H1 (cell line): ENCODE data around the gene UBP1. TPM values are rescaled to one million over a fixed set of nuclear protein-coding genes. Genes with fewer than 3 reads are reported as not detected.

Experiments used
- CTCF ChIA-PET: fragments of 300-600 bp; sonication (Branson Sonifier 250); formaldehyde crosslinking; loops from one replicate; lab custom pipeline; 2021; ENCODE audit not compliant: partially characterized antibody; lab: Charles Lee
- POLR2A ChIA-PET: fragments of 300-600 bp; sonication (Branson Sonifier 250); formaldehyde crosslinking; loops from one replicate; lab custom pipeline; 2021; ENCODE audit warnings: inconsistent platforms; ENCODE audit not compliant: partially characterized antibody; lab: Charles Lee
- DNase-seq, 2 experiments: peaks; one replicate each; pipeline versions ENCODE4 v3.0.0 to v3.0.0-alpha.2; 2010 to 2022; ENCODE audit warnings: low spot score in 2 of 2, low read depth in 1 of 2, mixed read lengths in 1 of 2
- FAIRE-seq: peaks from 2 replicates; lab custom pipeline; 2011; peaks lifted over from hg19 to GRCh38; lab: Jason Lieb, UNC
- H2AFZ ChIP-seq: 2 replicates; pipeline ENCODE4 v1.8.1; 2012; ENCODE audit warnings: low read length, inconsistent platforms
- H2AK5ac ChIP-seq: 2 replicates; pipeline ENCODE4 v1.6.1; 2013; ENCODE audit warnings: low read depth, low read length
- H2BK120ac ChIP-seq: replicated peaks from 2 replicates; pipeline ENCODE3; 2013; ENCODE audit warnings: low read depth, low read length, inconsistent platforms
- H2BK12ac ChIP-seq: 2 replicates; pipeline ENCODE4 v1.6.1; 2013; ENCODE audit warnings: low read depth, low read length
- H2BK15ac ChIP-seq: 2 replicates; pipeline ENCODE4 v1.6.1; 2013; ENCODE audit warnings: low read length
- H2BK20ac ChIP-seq: 2 replicates; pipeline ENCODE4 v1.6.1; 2013; ENCODE audit warnings: low read length
- H2BK5ac ChIP-seq: 2 replicates; pipeline ENCODE4 v1.6.1; 2013; ENCODE audit warnings: low read depth, low read length
- H3K14ac ChIP-seq: 2 replicates; pipeline ENCODE4 v1.6.1; 2013; ENCODE audit warnings: inconsistent platforms; ENCODE audit not compliant: insufficient read length
- H3K18ac ChIP-seq: 2 replicates; pipeline ENCODE4 v1.6.1; 2013; ENCODE audit warnings: low read length; ENCODE audit errors: extremely low read depth
- H3K23ac ChIP-seq: 2 replicates; pipeline ENCODE4 v1.6.1; 2013; ENCODE audit warnings: inconsistent platforms; ENCODE audit not compliant: insufficient read length
- H3K23me2 ChIP-seq: 2 replicates; pipeline ENCODE4 v1.6.1; 2013; ENCODE audit warnings: low read depth, low read length
- H3K27ac ChIP-seq: 2 replicates; pipeline ENCODE4 v1.6.1; 2011; ENCODE audit warnings: low read depth, low read length, inconsistent platforms
- H3K27me3 ChIP-seq, 4 experiments: replicated peaks in 1 of 4; 1 replicate in 1 of 4; 2 replicates in 3 of 4; pipeline versions ENCODE4 v1.6.1 to v1.8.1; 2011 to 2013; ENCODE audit warnings: low read length in 3 of 4, mild to moderate bottlenecking in 3 of 4, inconsistent platforms in 2 of 4, mixed read lengths in 2 of 4, moderate library complexity in 1 of 4; ENCODE audit not compliant: control insufficient read depth in 3 of 4, insufficient read depth in 3 of 4; ENCODE audit errors: extremely low read depth in 1 of 4
- H3K36me3 ChIP-seq, 4 experiments: 2 replicates each; pipeline versions ENCODE4 v1.6.1 to v1.8.1; 2011 to 2013; ENCODE audit warnings: mild to moderate bottlenecking in 4 of 4, low read length in 3 of 4, moderate library complexity in 2 of 4, control low read depth in 1 of 4, inconsistent platforms in 1 of 4; ENCODE audit not compliant: insufficient read depth in 4 of 4, control insufficient read depth in 2 of 4
- H3K4ac ChIP-seq: replicated peaks from 2 replicates; pipeline ENCODE3; 2013; ENCODE audit warnings: low read length, low read depth, mixed read lengths, inconsistent platforms; ENCODE audit not compliant: insufficient read length
- H3K4me1 ChIP-seq, 4 experiments: replicated peaks in 1 of 4; 1 replicate in 1 of 4; 2 replicates in 3 of 4; pipeline versions ENCODE4 v1.6.1 to v1.8.1; 2011 to 2013; ENCODE audit warnings: low read length in 3 of 4, inconsistent platforms in 2 of 4, mixed read lengths in 1 of 4; ENCODE audit not compliant: insufficient read depth in 4 of 4, control insufficient read depth in 3 of 4
- H3K4me2 ChIP-seq, 2 experiments: 2 replicates each; pipeline versions ENCODE4 v1.6.1 to v1.8.1; 2011 to 2013; ENCODE audit warnings: low read depth in 2 of 2, low read length in 2 of 2, control low read depth in 1 of 2, inconsistent platforms in 1 of 2, mild to moderate bottlenecking in 1 of 2; ENCODE audit not compliant: insufficient read depth in 1 of 2
- H3K4me3 ChIP-seq, 4 experiments: fragments of 200-600, 300-600 bp in 1 of 4; sonication (generic), shearing (Covaris generic), sonication (Bioruptor Twin) in 1 of 4; 2 replicates each; pipeline versions ENCODE4 v1.5.1 to v1.8.1; 2011 to 2016; ENCODE audit warnings: low read length in 4 of 4, low read depth in 3 of 4, control low read depth in 2 of 4, inconsistent platforms in 2 of 4, mild to moderate bottlenecking in 2 of 4, mixed read lengths in 1 of 4, moderate library complexity in 1 of 4; ENCODE audit not compliant: insufficient read depth in 2 of 4; ENCODE audit errors: extremely low read depth in 1 of 4
- H3K56ac ChIP-seq: replicated peaks from 2 replicates; pipeline ENCODE3; 2013; ENCODE audit warnings: low read depth, mild to moderate bottlenecking, mixed read lengths, low read length, inconsistent platforms; ENCODE audit not compliant: insufficient read length
- H3K79me1 ChIP-seq: 2 replicates; pipeline ENCODE4 v1.6.1; 2013; ENCODE audit warnings: low read depth, low read length, control low read depth
- H3K79me2 ChIP-seq, 2 experiments: 2 replicates each; pipeline versions ENCODE4 v1.6.1 to v1.8.1; 2012 to 2013; ENCODE audit warnings: low read length in 2 of 2, mild to moderate bottlenecking in 2 of 2, inconsistent platforms in 1 of 2; ENCODE audit not compliant: insufficient read depth in 2 of 2, control insufficient read depth in 1 of 2
- H3K9ac ChIP-seq, 4 experiments: replicated peaks in 1 of 4; 1 replicate in 1 of 4; 2 replicates in 3 of 4; pipeline versions ENCODE4 v1.6.1 to v1.8.1; 2011 to 2013; ENCODE audit warnings: low read depth in 3 of 4, low read length in 3 of 4, control low read depth in 2 of 4, mild to moderate bottlenecking in 2 of 4, moderate library complexity in 2 of 4, inconsistent platforms in 1 of 4; ENCODE audit errors: extremely low read depth in 1 of 4
- H3K9me3 ChIP-seq, 2 experiments: 2 replicates each; pipeline versions ENCODE4 v1.6.1 to v1.8.1; 2012 to 2013; ENCODE audit warnings: mild to moderate bottlenecking in 2 of 2, moderate library complexity in 2 of 2, control low read depth in 1 of 2, inconsistent platforms in 1 of 2, low read depth in 1 of 2, low read length in 1 of 2, mixed read lengths in 1 of 2; ENCODE audit not compliant: insufficient read depth in 2 of 2
- H4K20me1 ChIP-seq, 2 experiments: replicated peaks in 1 of 2; 2 replicates each; pipeline versions ENCODE3 to v1.8.1; 2011 to 2013; ENCODE audit warnings: inconsistent platforms in 2 of 2, low read length in 2 of 2, mild to moderate bottlenecking in 1 of 2; ENCODE audit not compliant: insufficient read depth in 2 of 2, control insufficient read depth in 1 of 2
- H4K5ac ChIP-seq: 2 replicates; pipeline ENCODE4 v1.6.1; 2013; ENCODE audit warnings: low read length, low read depth, mixed read lengths, inconsistent platforms; ENCODE audit not compliant: insufficient read length
- H4K8ac ChIP-seq: 2 replicates; pipeline ENCODE4 v1.8.0; 2013; ENCODE audit warnings: mild to moderate bottlenecking, moderate library complexity, low read length, inconsistent platforms; ENCODE audit not compliant: insufficient read depth; ENCODE audit errors: extremely low read depth
- H4K91ac ChIP-seq: replicated peaks from 2 replicates; pipeline ENCODE3; 2013; ENCODE audit warnings: low read length, mixed read lengths, inconsistent platforms; ENCODE audit not compliant: insufficient read length
- BRCA1 ChIP-seq: IDR thresholded peaks from 2 replicates; pipeline ENCODE4 v1.6.1; 2012; ENCODE audit warnings: low read depth, low read length, improper control_type of control experiment
- CHD2 ChIP-seq: IDR thresholded peaks from 2 replicates; pipeline ENCODE4 v1.6.1; 2012; ENCODE audit warnings: low read length, improper control_type of control experiment
- EP300 ChIP-seq, 2 experiments: IDR thresholded peaks; 1 replicate in 1 of 2; 2 replicates in 1 of 2; pipeline ENCODE4 v1.6.1; 2011 to 2012; ENCODE audit warnings: low read depth in 2 of 2, low read length in 2 of 2, mild to moderate bottlenecking in 2 of 2, borderline replicate concordance in 1 of 2, inconsistent platforms in 1 of 2, moderate library complexity in 1 of 2
- MAFK ChIP-seq: IDR thresholded peaks from 2 replicates; pipeline ENCODE4 v1.6.1; 2012; ENCODE audit warnings: low read depth, mild to moderate bottlenecking, improper control_type of control experiment, low read length
- MAX ChIP-seq: IDR thresholded peaks from 2 replicates; pipeline ENCODE4 v1.6.1; 2012; ENCODE audit warnings: inconsistent platforms
- POLR2A ChIP-seq, 2 experiments: IDR thresholded peaks; 1 replicate in 1 of 2; 2 replicates in 1 of 2; pipeline ENCODE4 v1.6.1; 2011; ENCODE audit warnings: low read depth in 2 of 2, low read length in 2 of 2, mild to moderate bottlenecking in 2 of 2; ENCODE audit errors: control extremely low read depth in 1 of 2
- POLR2AphosphoS5 ChIP-seq: IDR thresholded peaks from 2 replicates; pipeline ENCODE4 v1.6.1; 2011; ENCODE audit warnings: low read depth, low read length
- TAF7 ChIP-seq: optimal IDR thresholded peaks from 2 replicates; pipeline ENCODE3; 2011; ENCODE audit warnings: low read depth, mild to moderate bottlenecking, inconsistent platforms, low read length, moderate library complexity, borderline replicate concordance
- TCF12 ChIP-seq: IDR thresholded peaks from 2 replicates; pipeline ENCODE4 v1.6.1; 2011; ENCODE audit warnings: low read depth, mild to moderate bottlenecking, low read length
- USF2 ChIP-seq: IDR thresholded peaks from 2 replicates; pipeline ENCODE4 v1.6.1; 2011; ENCODE audit warnings: low read length, improper control_type of control experiment
- YY1 ChIP-seq: IDR thresholded peaks from 2 replicates; pipeline ENCODE4 v1.6.1; 2011; ENCODE audit warnings: low read depth, mild to moderate bottlenecking, low read length
- polyA plus RNA-seq, 7 experiments: library from polyadenylated mRNA; depleted of rRNA in 3 of 7; stranded (reverse) in 5 of 7; unstranded in 2 of 7; fragments of >200 nt in 5 of 7; fragments of 200-250 nt in 2 of 7; gene quantifications; 1 replicate in 5 of 7; 2 replicates in 1 of 7; 4 replicates in 1 of 7; pipeline versions ENCODE4 v1.2.1 to v1.2.3, GENCODE V29; 2011 to 2013; ENCODE audit warnings: missing spikeins in 2 of 7, mixed read lengths in 2 of 7
- total RNA-seq: library from RNA; stranded (reverse); fragmentation: NEBNext Ultra II Directional; extraction: Animal tissue kit (Norgen Biotek cat#: 25700); gene quantifications from 2 replicates; pipeline ENCODE4 v1.2.1, GENCODE V29; 2021

UBP1 gene
- total and polyA plus RNA-seq, 2 of the 8 experiments (the other 6 are each of a cell fraction or from before 2014, with no cell fraction given) = 47.3 to 71.9 TPM

DNA sequence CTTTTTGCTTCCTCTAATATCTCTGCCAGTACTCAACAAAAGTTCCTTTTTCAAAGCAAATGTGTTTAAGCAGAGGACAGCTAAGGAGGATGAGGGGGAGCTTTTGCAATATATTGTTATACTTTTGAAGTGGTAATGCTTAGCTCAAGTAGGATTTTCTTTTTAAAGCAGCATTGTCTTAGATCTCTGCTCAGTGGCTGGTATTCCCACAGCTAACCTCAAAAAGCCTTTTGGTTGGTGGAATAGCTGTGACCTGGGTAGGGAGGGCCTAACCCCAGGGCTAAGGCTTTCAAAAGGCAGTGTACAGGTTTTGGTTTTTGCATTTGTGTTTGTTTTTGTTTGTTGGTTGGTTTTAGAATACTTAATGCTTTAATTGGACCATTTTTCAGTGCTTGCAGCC is 76.1 kb downstream of the UBP1 start:
- H3K23ac ChIP-seq = no peak overlapping the region
- no peak overlapping the region for H4K5ac ChIP-seq
- no peak overlapping the region for H3K4me2 ChIP-seq
- H2AK5ac ChIP-seq = no peak overlapping the region
- no peak overlapping the region for H2BK15ac ChIP-seq
- H2BK20ac ChIP-seq = no peak overlapping the region
- no peak overlapping the region for H3K18ac ChIP-seq
- DNase-seq (no peak), FAIRE-seq (no peak)
- CTCF ChIA-PET = interaction anchor here (1.0 to 3.0 kb wide), 5 partner anchors 9 to 289 kb away, joined by 3 to 27 read pairs (median 5); no protein-coding TSS in a partner anchor
- H2BK12ac ChIP-seq = no peak overlapping the region
- H3K27me3 ChIP-seq = no peaks in the 10 kb centered on the region
- H2BK120ac ChIP-seq = no peak overlapping the region
- H3K4me1 ChIP-seq = no peaks in the 10 kb centered on the region
- H3K4me3 ChIP-seq = no peak overlapping the region
- H3K79me2 ChIP-seq = no peaks in the 10 kb centered on the region
- H3K56ac ChIP-seq = no peak overlapping the region
- no peaks in the 10 kb centered on the region for H4K20me1 ChIP-seq
- no peaks in the 10 kb centered on the region for H3K23me2 ChIP-seq
- no peak overlapping the region for H3K14ac ChIP-seq
- no peak overlapping the region for H3K9ac ChIP-seq
- H4K8ac ChIP-seq = no peak overlapping the region
- no peak overlapping the region for H4K91ac ChIP-seq
- no peaks in the 10 kb centered on the region for H3K79me1 ChIP-seq
- H3K36me3 ChIP-seq = no peaks in the 10 kb centered on the region
- H2BK5ac ChIP-seq = no peak overlapping the region
- H3K27ac ChIP-seq = no peak overlapping the region
- no peak overlapping the region for H2AFZ ChIP-seq
- POLR2A ChIA-PET = no interaction called here
- no peaks in the 10 kb centered on the region for H3K9me3 ChIP-seq
- H3K4ac ChIP-seq = no peak overlapping the region
- TF ChIP-seq CHD2 (no peak), MAX (no peak), POLR2AphosphoS5 (no peak), USF2 (no peak), EP300 (IDR thresholded peaks at IDR 0.05; ENCODE audit: borderline replicate concordance in 1 of 2, low read depth in 2 of 2, low read length in 2 of 2) (no peak), MAFK (no peak), TAF7 (no peak), TCF12 (no peak), BRCA1 (no peak), POLR2A (IDR thresholded peaks at IDR 0.05; ENCODE audit: control extremely low read depth in 1 of 2, low read depth in 2 of 2, low read length in 2 of 2) (no peak), YY1 (no peak)
